Measurements from ENCODE around the gene RPL13A.

Gene RPL13A

DNA sequence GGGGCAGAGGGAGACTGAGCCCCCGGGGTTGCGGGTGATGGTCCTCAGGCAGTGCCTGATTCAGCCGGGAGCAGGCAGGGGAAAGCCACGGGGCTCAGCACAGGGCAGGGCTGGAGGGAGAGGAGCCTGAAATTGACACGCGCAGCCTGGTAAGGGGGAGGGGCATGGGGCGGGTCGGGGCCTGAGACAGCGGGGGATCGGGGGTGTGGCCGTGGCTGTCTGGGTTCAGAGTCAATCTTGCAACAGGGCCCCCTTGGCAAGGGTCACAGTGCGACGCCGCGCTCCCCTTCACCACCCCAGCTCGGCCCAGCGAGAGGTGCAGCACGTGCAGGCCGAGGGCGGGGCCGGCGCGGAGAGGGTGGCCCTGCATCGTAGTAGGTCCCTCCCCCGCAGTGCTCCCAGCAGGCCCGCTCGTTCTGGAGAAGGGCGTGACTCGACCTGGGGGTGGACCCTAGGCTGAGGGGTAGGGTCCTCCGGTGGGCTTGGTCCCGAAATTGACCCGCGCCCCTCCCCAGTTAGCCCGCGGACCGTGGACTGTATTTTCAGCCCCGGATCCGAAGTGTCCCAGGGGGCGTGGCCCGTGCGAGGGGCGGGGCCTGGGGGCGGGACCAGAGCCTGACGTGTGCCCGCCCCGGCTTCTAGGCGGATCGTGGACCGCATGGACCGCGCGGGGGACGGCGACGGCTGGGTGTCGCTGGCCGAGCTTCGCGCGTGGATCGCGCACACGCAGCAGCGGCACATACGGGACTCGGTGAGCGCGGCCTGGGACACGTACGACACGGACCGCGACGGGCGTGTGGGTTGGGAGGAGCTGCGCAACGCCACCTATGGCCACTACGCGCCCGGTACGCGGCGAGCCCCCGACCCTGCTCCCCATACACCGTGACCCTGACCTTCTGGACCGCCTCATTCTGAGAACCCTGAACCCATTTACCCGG is 46.4 kb downstream of the RPL13A start:
- H3K4me1 ChIP-seq, result peaks cover 52 to 65% (median 57%) of the 10 kb centered on the region in 10 experiments
- H3K9ac ChIP-seq, result peak overlapping the region; percentile 25 to 69 (median 57); a peak in 20 of 22 replicates
- H4K20me1 ChIP-seq, result peaks cover 0 to 44% (median 13%) of the 10 kb centered on the region in 11 experiments; a peak in 13 of 22 replicates
- peak overlapping the region; percentile 89 to 100 (median 93) for H3K4me2 ChIP-seq
- no peaks in the 10 kb centered on the region for H3K9me3 ChIP-seq (replicated peaks in 1 of 11)
- H3K27ac ChIP-seq, result peak overlapping the region in 7 of 11 experiments; percentile 8 to 59 (median 34); a peak in 8 of 22 replicates
- H3K27me3 ChIP-seq, result peaks cover 0 to 38% (median 17%) of the 10 kb centered on the region in 11 experiments; a peak in 16 of 22 replicates
- H3K36me3 ChIP-seq, result peaks cover 0 to 63% (median 0%) of the 10 kb centered on the region in 11 experiments; a peak in 10 of 22 replicates
- H3K4me3 ChIP-seq, result peak overlapping the region; percentile 45 to 66 (median 58)
- TF ChIP-seq Cebpa-rat (IDR thresholded peaks at IDR 0.05), result no peak

DNA sequence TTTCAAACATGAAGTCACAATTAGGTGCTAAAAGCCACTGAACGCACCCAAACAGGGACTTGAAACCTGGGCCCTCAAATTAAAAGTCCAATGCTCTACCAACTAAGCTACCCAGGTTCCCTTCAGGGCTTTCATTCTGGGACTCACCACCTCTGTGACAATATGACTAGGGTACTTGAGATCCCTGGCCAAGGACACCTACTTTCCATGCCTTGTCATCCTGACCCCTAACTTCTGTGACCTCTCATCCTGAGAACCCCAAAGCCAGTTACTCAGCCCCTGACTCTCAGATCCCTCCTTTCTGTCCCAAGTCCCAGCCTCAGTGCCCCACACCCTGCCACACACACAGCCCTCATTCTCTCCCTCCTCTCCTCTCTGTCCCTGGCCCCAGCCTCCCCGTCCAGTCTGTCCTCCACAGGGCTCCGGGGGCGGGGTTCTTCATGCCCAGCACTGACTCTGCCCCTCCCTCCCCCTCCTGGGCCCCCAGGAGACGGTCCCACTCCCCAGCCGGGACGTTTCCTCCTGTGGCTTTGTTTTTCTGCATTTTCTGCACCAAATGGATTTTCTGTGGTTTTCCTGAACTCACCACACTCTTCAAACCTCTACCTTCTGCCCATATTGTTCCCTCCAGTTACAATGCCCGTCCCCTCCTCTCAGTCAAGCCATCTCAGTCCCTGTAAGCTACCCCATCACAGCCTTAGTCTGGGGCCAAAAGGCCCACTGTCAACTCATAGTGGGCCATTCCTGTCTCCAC is 47.4 kb downstream of the RPL13A start:
- Histone ChIP-seq H3K4me2 (peak overlapping the region; percentile 89 to 100 (median 93)), H3K27me3 (peaks cover 0 to 30% (median 17%) of the 10 kb centered on the region in 11 experiments; a peak in 16 of 22 replicates), H3K9ac (peak overlapping the region in 9 of 11 experiments; percentile 45 to 69 (median 59); a peak in 16 of 22 replicates), H3K36me3 (peaks cover 0 to 63% (median 0%) of the 10 kb centered on the region in 11 experiments; a peak in 10 of 22 replicates), H3K27ac (peak overlapping the region in 6 of 11 experiments; percentile 8 to 51 (median 30); a peak in 7 of 22 replicates), H3K4me3 (peak overlapping the region in 9 of 10 experiments; percentile 45 to 66 (median 58); a peak in 12 of 20 replicates), H3K4me1 (peaks cover 53 to 71% (median 64%) of the 10 kb centered on the region in 10 experiments), H3K9me3 (replicated peaks in 1 of 11) (no peaks in the 10 kb centered on the region), H4K20me1 (peaks cover 0 to 38% (median 13%) of the 10 kb centered on the region in 11 experiments; a peak in 12 of 22 replicates)
- no peak for TF ChIP-seq Cebpa-rat (IDR thresholded peaks at IDR 0.05)

DNA sequence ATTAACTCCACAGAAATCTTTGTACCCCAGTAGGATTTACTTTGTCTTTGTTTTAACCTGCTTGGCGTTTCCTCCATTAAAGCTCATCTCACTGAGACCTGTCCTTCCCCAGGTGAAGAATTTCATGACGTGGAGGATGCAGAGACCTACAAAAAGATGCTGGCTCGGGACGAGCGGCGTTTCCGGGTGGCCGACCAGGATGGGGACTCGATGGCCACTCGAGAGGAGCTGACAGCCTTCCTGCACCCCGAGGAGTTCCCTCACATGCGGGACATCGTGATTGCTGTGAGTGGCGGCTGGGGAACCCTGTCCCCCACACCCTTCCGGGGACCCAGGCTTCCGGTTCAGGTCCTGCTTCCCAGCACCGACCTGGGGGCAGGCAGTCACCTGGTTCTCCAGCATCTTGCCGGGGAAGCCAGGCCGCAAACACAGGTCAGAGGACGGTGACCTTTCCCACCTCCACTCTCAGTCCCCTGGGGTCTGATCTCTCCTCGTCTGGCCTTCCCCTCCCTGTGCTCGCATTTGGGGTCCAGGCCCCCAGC is 49.6 kb downstream of the RPL13A start:
- peaks cover 0 to 30% (median 13%) of the 10 kb centered on the region in 11 experiments; a peak in 12 of 22 replicates for H4K20me1 ChIP-seq
- no peak overlapping the region for H3K4me3 ChIP-seq
- peaks cover 53 to 72% (median 65%) of the 10 kb centered on the region in 10 experiments for H3K4me1 ChIP-seq
- peaks cover 0 to 64% (median 0%) of the 10 kb centered on the region in 11 experiments; a peak in 10 of 22 replicates for H3K36me3 ChIP-seq
- no peaks in the 10 kb centered on the region for H3K9me3 ChIP-seq (replicated peaks in 1 of 11)
- H3K27me3 ChIP-seq, result peaks cover 0 to 30% (median 17%) of the 10 kb centered on the region in 11 experiments; a peak in 16 of 22 replicates
- peak overlapping the region; percentile 70 to 100 (median 78) for H3K4me2 ChIP-seq
- peak overlapping the region; percentile 52 to 73 (median 64); a peak in 18 of 22 replicates for H3K9ac ChIP-seq
- peak overlapping the region; percentile 23 to 81 (median 75); a peak in 19 of 22 replicates for H3K27ac ChIP-seq
- no peak for TF ChIP-seq Cebpa-rat (IDR thresholded peaks at IDR 0.05)

DNA sequence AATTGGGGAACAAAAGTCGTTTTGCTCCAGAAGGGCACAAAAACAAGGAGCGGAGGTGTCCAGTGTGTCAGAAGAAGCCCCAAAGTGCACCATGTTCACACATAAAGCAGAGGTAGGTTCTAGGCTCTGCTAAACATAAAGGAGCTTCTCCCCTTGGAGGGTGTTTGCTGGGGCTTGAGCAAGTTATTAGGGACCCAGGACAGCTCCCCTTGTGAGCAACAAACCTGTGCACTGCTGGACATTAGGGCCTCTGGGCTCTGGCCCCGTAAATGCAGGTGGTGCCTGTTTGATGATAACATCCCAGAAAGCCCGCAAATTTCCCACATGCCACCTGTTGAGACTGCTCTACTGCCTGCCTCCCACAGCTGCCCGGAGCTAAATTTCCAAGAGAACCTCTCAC is 51.2 kb downstream of the RPL13A start:
- Histone ChIP-seq H3K36me3 (peaks cover 0 to 69% (median 0%) of the 10 kb centered on the region in 11 experiments; a peak in 10 of 22 replicates), H4K20me1 (peaks cover 0 to 20% (median 8%) of the 10 kb centered on the region in 11 experiments; a peak in 10 of 22 replicates), H3K9me3 (replicated peaks in 1 of 11) (no peaks in the 10 kb centered on the region), H3K27ac (peak overlapping the region in 10 of 11 experiments; percentile 44 to 81 (median 75); a peak in 17 of 22 replicates), H3K4me2 (peak overlapping the region; percentile 70 to 100 (median 78); a peak in 21 of 22 replicates), H3K9ac (peak overlapping the region in 10 of 11 experiments; percentile 39 to 73 (median 60); a peak in 14 of 22 replicates), H3K4me1 (peaks cover 42 to 64% (median 57%) of the 10 kb centered on the region in 10 experiments), H3K4me3 (no peak overlapping the region), H3K27me3 (peaks cover 0 to 19% (median 7%) of the 10 kb centered on the region in 11 experiments; a peak in 9 of 22 replicates)
- no peak for TF ChIP-seq Cebpa-rat (IDR thresholded peaks at IDR 0.05)

DNA sequence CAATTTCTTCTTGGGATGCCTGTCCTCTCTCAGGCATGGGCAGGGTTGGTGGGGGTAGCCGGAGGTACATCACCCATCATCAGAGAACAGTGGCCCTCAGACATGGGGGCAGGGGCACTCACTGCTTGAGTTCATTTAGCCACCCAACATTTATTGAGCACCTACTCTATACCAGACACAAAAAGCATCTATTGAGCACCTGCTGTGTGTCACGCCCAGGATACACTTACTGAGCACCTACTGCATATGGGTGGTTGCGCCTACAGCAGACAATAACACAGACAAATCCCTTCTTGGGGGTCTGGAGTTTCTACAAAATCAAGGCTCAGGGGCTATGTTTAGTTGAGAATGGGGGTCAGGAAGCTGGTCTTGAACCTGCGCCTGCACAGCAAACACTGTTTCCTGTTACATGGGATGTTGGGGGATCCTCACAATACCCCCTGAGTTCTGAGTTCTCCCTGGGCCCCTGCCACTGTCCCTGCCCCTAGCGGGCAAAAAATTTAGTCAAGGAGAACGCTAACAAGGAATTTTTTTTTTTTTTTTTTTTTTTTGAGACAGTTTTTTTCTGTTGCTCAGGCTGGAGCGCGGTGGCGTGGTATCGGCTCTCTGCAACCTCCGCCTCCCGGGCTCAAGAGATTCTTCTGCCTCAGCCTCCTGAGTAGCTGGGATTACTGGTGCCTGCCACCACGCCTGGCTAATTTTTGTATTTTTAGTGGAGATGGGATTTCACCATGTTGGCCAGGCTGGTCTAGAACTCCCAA is 52.0 kb downstream of the RPL13A start:
- Histone ChIP-seq H3K9ac (0 out of 22 replicates have a peak overlapping the region, but pooled peaks of 1 of the 11 experiments have one; percentile 68), H3K4me1 (peaks cover 39 to 64% (median 54%) of the 10 kb centered on the region in 10 experiments), H4K20me1 (peaks cover 0 to 16% (median 7%) of the 10 kb centered on the region in 11 experiments; a peak in 10 of 22 replicates), H3K27me3 (peaks cover 0 to 13% (median 3%) of the 10 kb centered on the region in 11 experiments; a peak in 9 of 22 replicates), H3K9me3 (replicated peaks in 1 of 11) (no peaks in the 10 kb centered on the region), H3K4me2 (peak overlapping the region in 9 of 11 experiments; percentile 70 to 100 (median 78); a peak in 17 of 22 replicates), H3K36me3 (peaks cover 0 to 72% (median 0%) of the 10 kb centered on the region in 11 experiments; a peak in 10 of 22 replicates), H3K4me3 (no peak overlapping the region), H3K27ac (peak overlapping the region in 2 of 11 experiments; percentile 74 to 75; a peak in 1 of 22 replicates)
- TF ChIP-seq Cebpa-rat (IDR thresholded peaks at IDR 0.05), result no peak
